Esophagus squamous epithelium (tissue), 4 donors: ENCODE measurements around the gene CRTAP.

Source experiments
- POLR2A ChIP-seq, 4 donors: fragments of 450-650 bp; IDR thresholded peaks; one replicate each; pipeline ENCODE4 v1.6.1; 2017; ENCODE audit warnings: antibody characterized with exemption in 4 of 4, mild to moderate bottlenecking in 4 of 4, moderate library complexity in 3 of 4
- TF ChIP-seq, protein P1 (sequence below), 6 experiments: fragments of 450-650 bp in 4 of 6; fragments of 200-600 bp in 2 of 6; sonication (generic) in 2 of 6; IDR thresholded peaks; one replicate each; pipeline ENCODE4 v1.5.1; 2016 to 2019; ENCODE audit warnings: antibody characterized with exemption in 6 of 6, mild to moderate bottlenecking in 4 of 6, moderate library complexity in 4 of 6

DNA sequence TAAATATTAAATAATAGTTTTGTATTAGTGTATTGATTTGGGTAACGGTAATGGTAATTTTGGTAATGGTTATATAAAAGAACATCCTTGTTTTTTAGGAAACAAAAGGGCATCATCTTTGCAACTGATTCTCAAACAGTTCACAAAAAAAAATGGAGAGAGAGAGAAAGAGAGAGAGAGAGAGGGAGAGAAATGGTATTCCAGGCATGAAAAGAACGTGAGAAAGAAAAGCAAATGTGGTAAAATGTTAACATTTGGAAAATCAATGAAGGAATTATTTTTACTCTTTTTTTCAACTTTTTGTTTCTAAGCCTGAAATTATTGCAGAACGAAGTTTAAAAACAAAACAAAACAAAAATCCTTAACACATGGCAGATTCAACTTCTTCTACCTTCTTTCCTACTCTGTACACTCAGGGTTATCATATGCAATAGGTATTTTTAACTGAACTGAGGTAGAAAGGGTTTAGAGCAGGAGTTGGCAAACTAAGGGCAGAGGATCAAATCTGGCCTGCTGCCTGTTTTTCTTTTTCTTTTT lies 14.6 kb upstream of the CRTAP start:
- TF ChIP-seq, protein P1, sequence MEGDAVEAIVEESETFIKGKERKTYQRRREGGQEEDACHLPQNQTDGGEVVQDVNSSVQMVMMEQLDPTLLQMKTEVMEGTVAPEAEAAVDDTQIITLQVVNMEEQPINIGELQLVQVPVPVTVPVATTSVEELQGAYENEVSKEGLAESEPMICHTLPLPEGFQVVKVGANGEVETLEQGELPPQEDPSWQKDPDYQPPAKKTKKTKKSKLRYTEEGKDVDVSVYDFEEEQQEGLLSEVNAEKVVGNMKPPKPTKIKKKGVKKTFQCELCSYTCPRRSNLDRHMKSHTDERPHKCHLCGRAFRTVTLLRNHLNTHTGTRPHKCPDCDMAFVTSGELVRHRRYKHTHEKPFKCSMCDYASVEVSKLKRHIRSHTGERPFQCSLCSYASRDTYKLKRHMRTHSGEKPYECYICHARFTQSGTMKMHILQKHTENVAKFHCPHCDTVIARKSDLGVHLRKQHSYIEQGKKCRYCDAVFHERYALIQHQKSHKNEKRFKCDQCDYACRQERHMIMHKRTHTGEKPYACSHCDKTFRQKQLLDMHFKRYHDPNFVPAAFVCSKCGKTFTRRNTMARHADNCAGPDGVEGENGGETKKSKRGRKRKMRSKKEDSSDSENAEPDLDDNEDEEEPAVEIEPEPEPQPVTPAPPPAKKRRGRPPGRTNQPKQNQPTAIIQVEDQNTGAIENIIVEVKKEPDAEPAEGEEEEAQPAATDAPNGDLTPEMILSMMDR (IDR thresholded peaks at IDR 0.05): no peak
- TF ChIP-seq POLR2A (IDR thresholded peaks at IDR 0.05): no peak
